A549 (cell line): ENCODE measurements around the gene TXNL1. TPM values are rescaled to one million over a fixed set of nuclear protein-coding genes. Genes with fewer than 3 reads are reported as not detected.

Experiments used
- ATAC-seq, 2 experiments: fragments of 200-7000 bp in 1 of 2; fragments of >200 bp in 1 of 2; cut with Nextera tagmentation in 1 of 2; cut with Tn5 transposase in 1 of 2; 3 replicates each; pipeline versions ENCODE4 v1.8.0 to v1.9.1; 2018 to 2020; ENCODE audit warnings: mild to moderate bottlenecking in 1 of 2, moderate library complexity in 1 of 2
- CTCF ChIA-PET: fragments of 300-600 bp; sonication (Branson Sonifier 250); formaldehyde crosslinking; extraction: SDS; loops from one replicate; lab custom pipeline; 2021; ENCODE audit warnings: antibody characterized with exemption, inconsistent platforms; lab: Yijun Ruan, JAX
- POLR2A ChIA-PET: fragments of 350-600 bp; formaldehyde crosslinking; extraction: SDS; loops from one replicate; lab custom pipeline; 2021; ENCODE audit warnings: antibody characterized with exemption, inconsistent platforms; lab: Yijun Ruan, JAX
- DNase-seq, 2 experiments: peaks; one replicate each; pipeline versions ENCODE4 v3.0.0 to v3.0.0-alpha.2; 2011 to 2016; ENCODE audit warnings: low read depth in 1 of 2, low spot score in 1 of 2
- FAIRE-seq: peaks from 2 replicates; lab custom pipeline; 2011; peaks lifted over from hg19 to GRCh38; lab: Jason Lieb, UNC
- H3K27ac ChIP-seq, 2 experiments: fragments of >200 bp; sonication (Bioruptor Twin); formaldehyde crosslinking; 3 replicates each; pipeline ENCODE4 v1.5.1; 2016 to 2017
- H3K4me1 ChIP-seq: fragments of >200 bp; sonication (Bioruptor Twin); formaldehyde crosslinking; 3 replicates; pipeline ENCODE4 v1.6.1; 2016
- H3K4me2 ChIP-seq: fragments of >200 bp; sonication (Bioruptor Twin); formaldehyde crosslinking; 3 replicates; pipeline ENCODE4 v1.6.1; 2016
- H3K4me3 ChIP-seq: fragments of >200 bp; sonication (Bioruptor Twin); formaldehyde crosslinking; 3 replicates; pipeline ENCODE4 v1.5.1; 2016
- H3K9me3 ChIP-seq: fragments of >200 bp; sonication (Bioruptor Twin); formaldehyde crosslinking; 3 replicates; pipeline ENCODE4 v1.6.1; 2016
- BHLHE40 ChIP-seq: IDR thresholded peaks from 2 replicates; pipeline ENCODE4 v1.6.1; 2012; ENCODE audit warnings: low read depth, low read length, inconsistent platforms
- CHD4 ChIP-seq: fragments of 200-600 bp; sonication (generic); IDR thresholded peaks from 2 replicates; pipeline ENCODE4 v1.6.1; 2016; ENCODE audit warnings: antibody characterized with exemption, mild to moderate bottlenecking, borderline replicate concordance
- ESRRA ChIP-seq: fragments of 150-350 bp; IDR thresholded peaks from 2 replicates; pipeline ENCODE4 v1.6.1; 2014; ENCODE audit warnings: mild to moderate bottlenecking, low read length, borderline replicate concordance
- FOSB ChIP-seq: fragments of 250-450 bp; sonication (Bioruptor Pico); IDR thresholded peaks from 2 replicates; pipeline ENCODE4 v1.5.0; 2020; ENCODE audit warnings: mild to moderate bottlenecking, moderate library complexity
- FOSL2 ChIP-seq, 2 experiments: fragments of 450-650 bp in 1 of 2; fragments of >200 bp in 1 of 2; sonication (Bioruptor Twin) in 1 of 2; formaldehyde crosslinking; IDR thresholded peaks; 2 replicates each; pipeline versions ENCODE4 v1.5.0 to v1.6.1; 2016 to 2020; ENCODE audit warnings: mild to moderate bottlenecking in 1 of 2, moderate library complexity in 1 of 2
- FOXS1 ChIP-seq: fragments of 250-450 bp; sonication (Bioruptor Pico); IDR thresholded peaks from 2 replicates; pipeline ENCODE4 v1.5.0; 2020; ENCODE audit warnings: mild to moderate bottlenecking, moderate library complexity
- HDAC2 ChIP-seq: fragments of 200-600 bp; sonication (generic); IDR thresholded peaks from 2 replicates; pipeline ENCODE4 v1.6.1; 2016
- HEYL ChIP-seq: fragments of 250-450 bp; sonication (Bioruptor Pico); IDR thresholded peaks from 2 replicates; pipeline ENCODE4 v1.8.0; 2021; ENCODE audit warnings: mild to moderate bottlenecking, moderate library complexity
- HOXB13 ChIP-seq: fragments of 250-450 bp; sonication (Bioruptor Pico); IDR thresholded peaks from 2 replicates; pipeline ENCODE4 v1.5.0; 2020; ENCODE audit warnings: low read depth, mild to moderate bottlenecking, moderate library complexity
- JUNB ChIP-seq: fragments of >200 bp; sonication (Bioruptor Twin); formaldehyde crosslinking; IDR thresholded peaks from 2 replicates; pipeline ENCODE4 v1.6.1; 2016
- NR3C1 ChIP-seq: fragments of >200 bp; sonication (Bioruptor Twin); formaldehyde crosslinking; IDR thresholded peaks from 3 replicates; pipeline ENCODE4 v1.6.1; 2017
- RAD21 ChIP-seq, 2 experiments: fragments of >200 bp in 1 of 2; sonication (Bioruptor Twin) in 1 of 2; formaldehyde crosslinking in 1 of 2; IDR thresholded peaks in 1 of 2; conservative IDR thresholded peaks in 1 of 2; 2 replicates in 1 of 2; 3 replicates in 1 of 2; pipeline ENCODE4 v1.6.1; 2012 to 2018; ENCODE audit warnings: inconsistent platforms in 1 of 2
- RCOR1 ChIP-seq: fragments of 150-350 bp; IDR thresholded peaks from 2 replicates; pipeline ENCODE4 v1.6.1; 2014; ENCODE audit warnings: antibody characterized with exemption, low read length, low read depth
- TFCP2L1 ChIP-seq: fragments of 250-450 bp; sonication (Bioruptor Pico); IDR thresholded peaks from 2 replicates; pipeline ENCODE4 v1.5.0; 2021; ENCODE audit warnings: mild to moderate bottlenecking
- ZC3H11A ChIP-seq: fragments of 450-650 bp; IDR thresholded peaks from 2 replicates; pipeline ENCODE4 v1.6.1; 2014; ENCODE audit warnings: antibody characterized with exemption, mild to moderate bottlenecking
- ZFP36 ChIP-seq: fragments of 450-650 bp; IDR thresholded peaks from 2 replicates; pipeline ENCODE4 v1.6.1; 2014; ENCODE audit warnings: borderline replicate concordance; ENCODE audit not compliant: partially characterized antibody
- ZNF302 ChIP-seq: fragments of 250-450 bp; sonication (Bioruptor Pico); IDR thresholded peaks from 2 replicates; pipeline ENCODE4 v1.9.0; 2021; ENCODE audit warnings: inconsistent platforms, mild to moderate bottlenecking, moderate library complexity
- WGBS: methylation state at CpG from one replicate; pipeline ENCODE4 v1.1.6; 2017; ENCODE audit errors: missing lambda C conversion rate; 5-methylcytosine and 5-hydroxymethylcytosine counted together
- polyA plus RNA-seq, 4 experiments: library from polyadenylated mRNA; depleted of rRNA in 3 of 4; stranded (reverse); fragments of >200 nt; fragmentation: RNase III in 1 of 4; extraction: RNeasy Plus Mini Kit Qiagen cat#74134 plus additional on column Dnase treatment in 1 of 4; gene quantifications; 2 replicates in 3 of 4; 3 replicates in 1 of 4; pipeline ENCODE4 v1.2.3, GENCODE V29; 2011 to 2017
- TF ChIP-seq, protein P1 (sequence below): fragments of 150-350 bp; IDR thresholded peaks from 2 replicates; pipeline ENCODE4 v1.6.1; 2014; ENCODE audit warnings: low read depth, mild to moderate bottlenecking, low read length
- TF ChIP-seq, protein P2 (sequence below): fragments of >200 bp; sonication (Bioruptor Twin); formaldehyde crosslinking; IDR thresholded peaks from 3 replicates; pipeline ENCODE4 v1.6.1; 2016
- TF ChIP-seq, protein P3 (sequence below): fragments of 250-450 bp; sonication (Bioruptor Pico); IDR thresholded peaks from 2 replicates; pipeline ENCODE4 v1.5.0; 2020; ENCODE audit warnings: low read depth, mild to moderate bottlenecking, moderate library complexity
- TF ChIP-seq, protein P4 (sequence below): fragments of 250-450 bp; sonication (Bioruptor Pico); IDR thresholded peaks from 2 replicates; pipeline ENCODE4 v1.5.0; 2021; ENCODE audit warnings: mild to moderate bottlenecking, moderate library complexity, borderline replicate concordance
- TF ChIP-seq, protein P5 (sequence below): fragments of >200 bp; sonication (Bioruptor Twin); formaldehyde crosslinking; IDR thresholded peaks from 3 replicates; pipeline ENCODE4 v1.5.1; 2016
- TF ChIP-seq, protein P6 (sequence below): IDR thresholded peaks from 2 replicates; pipeline ENCODE4 v1.6.1; 2012; ENCODE audit warnings: low read depth, borderline replicate concordance

Gene TXNL1
- polyA plus RNA-seq, 2 of the 4 experiments (the other 2 are of a cell fraction): 59.5 to 104 TPM

DNA sequence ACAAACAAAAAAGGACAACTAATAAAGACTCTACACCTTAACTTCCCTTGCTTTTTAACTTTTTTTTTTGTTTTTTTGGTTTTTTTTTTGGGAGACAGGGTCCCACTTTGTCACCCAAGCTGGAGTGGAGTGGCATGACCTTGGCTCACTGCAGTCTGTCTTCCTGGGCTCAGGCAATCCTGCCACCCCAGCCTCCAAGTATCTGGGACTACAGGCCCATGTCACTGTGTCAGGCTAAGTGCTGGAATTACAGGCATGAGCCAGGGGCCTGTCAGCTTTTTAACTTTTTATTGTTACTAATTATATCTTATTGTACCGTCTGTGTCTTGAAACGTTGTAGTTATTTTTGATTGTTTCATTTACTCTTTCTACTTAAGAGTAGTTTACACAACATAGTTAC, 38.2 kb upstream of the TXNL1 start:
- WGBS: 80% methylated on average over 2 of the region's 2 CpGs
- CTCF ChIA-PET: no interaction called here
- Histone ChIP-seq H3K4me3 (no peak overlapping the region), H3K4me2 (no peak overlapping the region), H3K4me1 (no peaks in the 10 kb centered on the region), H3K9me3 (no peaks in the 10 kb centered on the region), H3K27ac (no peak overlapping the region)
- POLR2A ChIA-PET: no interaction called here
- TF ChIP-seq, protein P1, sequence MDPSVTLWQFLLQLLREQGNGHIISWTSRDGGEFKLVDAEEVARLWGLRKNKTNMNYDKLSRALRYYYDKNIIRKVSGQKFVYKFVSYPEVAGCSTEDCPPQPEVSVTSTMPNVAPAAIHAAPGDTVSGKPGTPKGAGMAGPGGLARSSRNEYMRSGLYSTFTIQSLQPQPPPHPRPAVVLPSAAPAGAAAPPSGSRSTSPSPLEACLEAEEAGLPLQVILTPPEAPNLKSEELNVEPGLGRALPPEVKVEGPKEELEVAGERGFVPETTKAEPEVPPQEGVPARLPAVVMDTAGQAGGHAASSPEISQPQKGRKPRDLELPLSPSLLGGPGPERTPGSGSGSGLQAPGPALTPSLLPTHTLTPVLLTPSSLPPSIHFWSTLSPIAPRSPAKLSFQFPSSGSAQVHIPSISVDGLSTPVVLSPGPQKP: no peak
- TF ChIP-seq RAD21 (conservative IDR thresholded peaks at IDR 0.05 in 1 of 2, IDR thresholded peaks at IDR 0.05 in 1 of 2) (no peak), ZFP36 (no peak), TFCP2L1 (no peak), HOXB13 (CRISPR knock-in tag) (no peak), HEYL (no peak), HDAC2 (no peak), CHD4 (no peak), ZNF302 (CRISPR knock-in tag) (no peak), FOXS1 (CRISPR knock-in tag) (no peak), FOSB (CRISPR knock-in tag) (no peak)
- TF ChIP-seq, protein P2, sequence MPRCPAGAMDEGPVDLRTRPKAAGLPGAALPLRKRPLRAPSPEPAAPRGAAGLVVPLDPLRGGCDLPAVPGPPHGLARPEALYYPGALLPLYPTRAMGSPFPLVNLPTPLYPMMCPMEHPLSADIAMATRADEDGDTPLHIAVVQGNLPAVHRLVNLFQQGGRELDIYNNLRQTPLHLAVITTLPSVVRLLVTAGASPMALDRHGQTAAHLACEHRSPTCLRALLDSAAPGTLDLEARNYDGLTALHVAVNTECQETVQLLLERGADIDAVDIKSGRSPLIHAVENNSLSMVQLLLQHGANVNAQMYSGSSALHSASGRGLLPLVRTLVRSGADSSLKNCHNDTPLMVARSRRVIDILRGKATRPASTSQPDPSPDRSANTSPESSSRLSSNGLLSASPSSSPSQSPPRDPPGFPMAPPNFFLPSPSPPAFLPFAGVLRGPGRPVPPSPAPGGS: no peak
- no peak for FAIRE-seq
- no peak for ATAC-seq
- no peak for DNase-seq

DNA sequence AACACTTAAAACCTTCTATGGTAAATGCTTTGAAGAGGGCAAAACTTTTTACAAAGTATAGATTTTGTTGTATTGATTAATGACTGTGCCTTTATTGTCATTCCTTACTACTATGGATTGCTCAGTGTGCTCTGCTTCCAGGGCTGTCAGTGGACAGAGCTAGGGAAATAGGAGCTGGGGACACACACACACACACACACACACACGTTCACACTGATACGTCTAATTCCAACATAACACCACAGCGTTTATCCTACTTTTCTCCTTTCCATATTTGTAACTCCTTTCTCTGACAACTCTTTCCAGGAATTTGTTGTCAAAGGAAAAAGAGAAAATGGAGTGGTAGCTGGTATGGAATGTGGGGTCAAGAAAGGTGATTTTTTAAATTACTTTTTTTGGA, 34.6 kb upstream of the TXNL1 start:
- no peak for TF ChIP-seq BHLHE40
- TF ChIP-seq, protein P3, sequence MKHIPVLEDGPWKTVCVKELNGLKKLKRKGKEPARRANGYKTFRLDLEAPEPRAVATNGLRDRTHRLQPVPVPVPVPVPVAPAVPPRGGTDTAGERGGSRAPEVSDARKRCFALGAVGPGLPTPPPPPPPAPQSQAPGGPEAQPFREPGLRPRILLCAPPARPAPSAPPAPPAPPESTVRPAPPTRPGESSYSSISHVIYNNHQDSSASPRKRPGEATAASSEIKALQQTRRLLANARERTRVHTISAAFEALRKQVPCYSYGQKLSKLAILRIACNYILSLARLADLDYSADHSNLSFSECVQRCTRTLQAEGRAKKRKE (CRISPR knock-in tag): no peak
- TF ChIP-seq, protein P4, sequence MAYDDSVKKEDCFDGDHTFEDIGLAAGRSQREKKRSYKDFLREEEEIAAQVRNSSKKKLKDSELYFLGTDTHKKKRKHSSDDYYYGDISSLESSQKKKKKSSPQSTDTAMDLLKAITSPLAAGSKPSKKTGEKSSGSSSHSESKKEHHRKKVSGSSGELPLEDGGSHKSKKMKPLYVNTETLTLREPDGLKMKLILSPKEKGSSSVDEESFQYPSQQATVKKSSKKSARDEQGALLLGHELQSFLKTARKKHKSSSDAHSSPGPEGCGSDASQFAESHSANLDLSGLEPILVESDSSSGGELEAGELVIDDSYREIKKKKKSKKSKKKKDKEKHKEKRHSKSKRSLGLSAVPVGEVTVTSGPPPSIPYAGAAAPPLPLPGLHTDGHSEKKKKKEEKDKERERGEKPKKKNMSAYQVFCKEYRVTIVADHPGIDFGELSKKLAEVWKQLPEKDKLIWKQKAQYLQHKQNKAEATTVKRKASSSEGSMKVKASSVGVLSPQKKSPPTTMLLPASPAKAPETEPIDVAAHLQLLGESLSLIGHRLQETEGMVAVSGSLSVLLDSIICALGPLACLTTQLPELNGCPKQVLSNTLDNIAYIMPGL (CRISPR knock-in tag): no peak
- TF ChIP-seq, all 56 proteins: peak for 0

DNA sequence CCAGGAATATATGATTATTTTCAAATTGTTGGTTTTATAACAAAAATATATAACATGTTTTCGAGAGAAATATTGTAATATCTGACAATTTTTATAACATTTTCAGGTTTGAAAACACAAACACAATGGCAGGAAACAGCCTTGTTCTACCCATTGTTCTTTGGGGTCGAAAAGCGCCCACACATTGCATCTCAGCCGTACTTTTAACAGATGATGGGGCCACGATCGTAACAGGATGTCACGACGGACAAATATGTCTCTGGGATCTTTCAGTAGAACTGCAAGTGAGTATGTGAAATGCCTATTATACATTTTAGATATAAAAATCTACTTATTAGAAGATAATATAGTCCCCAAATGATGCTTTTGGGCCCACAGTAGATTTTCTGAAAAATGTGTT, 34.0 kb upstream of the TXNL1 start:
- CTCF ChIA-PET: no interaction called here
- H3K4me2 ChIP-seq: no peak overlapping the region
- no peak overlapping the region for H3K4me3 ChIP-seq
- no peak for TF ChIP-seq RCOR1
- no peak for TF ChIP-seq NR3C1
- TF ChIP-seq FOSL2 (IDR thresholded peaks at IDR 0.05): no peak
- no peak for TF ChIP-seq FOSL2 (CRISPR knock-in tag; IDR thresholded peaks at IDR 0.05)
- no peak for TF ChIP-seq ZFP36
- TF ChIP-seq, protein P4 (CRISPR knock-in tag): no peak
- no peak for TF ChIP-seq ZNF302 (CRISPR knock-in tag)
- no peak for TF ChIP-seq TFCP2L1
- no peak for TF ChIP-seq ZC3H11A
- no peak for TF ChIP-seq JUNB
- TF ChIP-seq, protein P5, sequence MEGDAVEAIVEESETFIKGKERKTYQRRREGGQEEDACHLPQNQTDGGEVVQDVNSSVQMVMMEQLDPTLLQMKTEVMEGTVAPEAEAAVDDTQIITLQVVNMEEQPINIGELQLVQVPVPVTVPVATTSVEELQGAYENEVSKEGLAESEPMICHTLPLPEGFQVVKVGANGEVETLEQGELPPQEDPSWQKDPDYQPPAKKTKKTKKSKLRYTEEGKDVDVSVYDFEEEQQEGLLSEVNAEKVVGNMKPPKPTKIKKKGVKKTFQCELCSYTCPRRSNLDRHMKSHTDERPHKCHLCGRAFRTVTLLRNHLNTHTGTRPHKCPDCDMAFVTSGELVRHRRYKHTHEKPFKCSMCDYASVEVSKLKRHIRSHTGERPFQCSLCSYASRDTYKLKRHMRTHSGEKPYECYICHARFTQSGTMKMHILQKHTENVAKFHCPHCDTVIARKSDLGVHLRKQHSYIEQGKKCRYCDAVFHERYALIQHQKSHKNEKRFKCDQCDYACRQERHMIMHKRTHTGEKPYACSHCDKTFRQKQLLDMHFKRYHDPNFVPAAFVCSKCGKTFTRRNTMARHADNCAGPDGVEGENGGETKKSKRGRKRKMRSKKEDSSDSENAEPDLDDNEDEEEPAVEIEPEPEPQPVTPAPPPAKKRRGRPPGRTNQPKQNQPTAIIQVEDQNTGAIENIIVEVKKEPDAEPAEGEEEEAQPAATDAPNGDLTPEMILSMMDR: no peak
- TF ChIP-seq FOSB (CRISPR knock-in tag): no peak
- TF ChIP-seq, protein P6, sequence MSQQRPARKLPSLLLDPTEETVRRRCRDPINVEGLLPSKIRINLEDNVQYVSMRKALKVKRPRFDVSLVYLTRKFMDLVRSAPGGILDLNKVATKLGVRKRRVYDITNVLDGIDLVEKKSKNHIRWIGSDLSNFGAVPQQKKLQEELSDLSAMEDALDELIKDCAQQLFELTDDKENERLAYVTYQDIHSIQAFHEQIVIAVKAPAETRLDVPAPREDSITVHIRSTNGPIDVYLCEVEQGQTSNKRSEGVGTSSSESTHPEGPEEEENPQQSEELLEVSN: no peak
- no peak for TF ChIP-seq ESRRA
- TF ChIP-seq HEYL: no peak
- POLR2A ChIA-PET: no interaction called here
- WGBS: 81% methylated on average over 8 of the region's 8 CpGs
- FAIRE-seq: no peak
- ATAC-seq: no peak
- no peaks in the 10 kb centered on the region for H3K4me1 ChIP-seq
- no peak overlapping the region for H3K27ac ChIP-seq
- DNase-seq: no peak
- no peaks in the 10 kb centered on the region for H3K9me3 ChIP-seq

More for the DNA sequence above, 34.6 kb upstream of the TXNL1 start:
- 89% methylated on average over 3 of the region's 3 CpGs for WGBS
- H3K4me3 ChIP-seq: no peak overlapping the region
- DNase-seq (no peak), FAIRE-seq (no peak), ATAC-seq (no peak)
- CTCF ChIA-PET: no interaction called here
- H3K4me1 ChIP-seq: no peaks in the 10 kb centered on the region
- POLR2A ChIA-PET: no interaction called here
- no peaks in the 10 kb centered on the region for H3K9me3 ChIP-seq
- H3K4me2 ChIP-seq: no peak overlapping the region
- H3K27ac ChIP-seq: no peak overlapping the region
